ENCODE measurements around the gene ARHGAP27. TPM values are rescaled to one million over a fixed set of nuclear protein-coding genes. Genes with fewer than 3 reads are reported as not detected.

Gene ARHGAP27
- total RNA-seq, 1 experiment from 2014 or later: 39.2 TPM

DNA sequence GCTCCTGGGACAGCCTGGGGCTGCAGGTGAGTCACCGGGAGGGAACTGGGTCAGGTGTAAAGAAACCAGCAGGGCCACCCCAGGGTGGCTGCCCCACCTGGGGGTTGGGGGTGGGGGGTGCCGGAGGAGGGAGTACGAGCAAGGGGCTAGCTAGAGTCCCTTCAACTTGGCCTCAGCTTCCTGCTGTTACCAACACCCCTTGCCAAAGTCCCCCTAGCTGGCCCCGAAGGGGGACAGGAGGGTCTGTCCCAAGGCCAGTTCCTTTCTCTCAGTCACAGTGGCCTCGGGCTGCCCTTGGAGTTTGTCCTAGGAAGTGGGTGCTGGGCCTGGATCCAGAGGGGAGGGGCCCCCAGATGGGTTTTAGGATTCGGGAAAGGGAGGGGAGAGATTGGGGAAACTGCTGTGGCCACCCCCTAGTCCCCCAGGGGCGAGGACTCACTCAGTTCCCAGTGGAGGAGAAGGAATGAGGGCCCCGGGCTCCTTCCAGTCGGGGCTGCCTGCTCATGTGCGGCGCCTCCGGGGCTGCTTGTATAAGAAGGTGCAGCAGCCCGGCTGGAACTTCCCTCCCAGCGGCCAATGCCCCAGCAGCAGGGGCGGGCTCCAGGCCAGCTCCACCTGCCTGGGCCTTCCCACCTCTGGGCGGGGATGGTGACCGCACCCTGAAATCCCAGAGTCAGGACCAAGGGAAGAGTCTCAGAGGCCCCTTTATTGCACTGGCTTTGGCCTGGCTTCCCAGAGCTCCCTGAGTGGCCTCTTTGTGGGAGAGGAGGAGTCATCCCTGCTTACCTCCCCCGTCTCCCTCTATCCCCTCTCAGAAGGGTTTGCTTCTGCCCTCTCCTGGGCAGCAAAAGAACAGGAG is 7.3 kb downstream of the ARHGAP27 start:
- intact Hi-C loops (cut with micrococcal nuclease; ENCODE audit: unreplicated experiment) (no loop called here), in situ Hi-C loops (cut with HindIII; ENCODE audit: low pct_unique_long_range_greater_than_20kb, low sequenced_read_pairs) (no loop called here)
- no peaks in the 10 kb centered on the region for H3K9me3 ChIP-seq (ENCODE audit: control insufficient read depth, insufficient read depth, low read depth, low read length)
- no TSS peak for BruUV-seq (replicated peaks)
- no peaks in the 10 kb centered on the region; the same call in 1 of the 2 replicates for H3K4me1 ChIP-seq (ENCODE audit: control insufficient read depth, insufficient read depth, low read length)
- peaks cover 3% of the 10 kb centered on the region; the same call in 1 of the 2 replicates for H3K36me3 ChIP-seq (ENCODE audit: control insufficient read depth, insufficient read depth, low read length)
- ChIA-PET POLR2A (no interaction called here), CTCF (interaction anchor here (0.6 to 1.8 kb wide), 6 partner anchors 15 to 148 kb away, joined by 3 to 11 read pairs (median 4); no protein-coding TSS in a partner anchor)
- no peaks in the 10 kb centered on the region for H3K27me3 ChIP-seq (ENCODE audit: control insufficient read depth, insufficient read depth, low read length)
- H3K27ac ChIP-seq (ENCODE audit: low read length): peak overlapping the region; percentile 89
- peak overlapping the region; percentile 54 to 68 for H3K4me3 ChIP-seq (ENCODE audit: low read depth in 2 of 2, low read length in 2 of 2)
- ATAC-seq: peak; percentile 85
- TF ChIP-seq REST (IDR thresholded peaks at IDR 0.05; ENCODE audit: insufficient read depth in 1 of 2, low read depth in 2 of 2, low read length in 1 of 2): no peak
- no peak for TF ChIP-seq TCF7L2 (IDR thresholded peaks at IDR 0.05; ENCODE audit: low read depth, low read length)
- no peak for TF ChIP-seq SIN3A (IDR thresholded peaks at IDR 0.05; ENCODE audit: borderline replicate concordance, insufficient read depth, low read depth, low read length)
- TF ChIP-seq POLR2AphosphoS5 (IDR thresholded peaks at IDR 0.05; ENCODE audit: low read depth, low read length): peak; percentile 74; the same call in 1 of the 2 replicates
- TF ChIP-seq, protein P1, sequence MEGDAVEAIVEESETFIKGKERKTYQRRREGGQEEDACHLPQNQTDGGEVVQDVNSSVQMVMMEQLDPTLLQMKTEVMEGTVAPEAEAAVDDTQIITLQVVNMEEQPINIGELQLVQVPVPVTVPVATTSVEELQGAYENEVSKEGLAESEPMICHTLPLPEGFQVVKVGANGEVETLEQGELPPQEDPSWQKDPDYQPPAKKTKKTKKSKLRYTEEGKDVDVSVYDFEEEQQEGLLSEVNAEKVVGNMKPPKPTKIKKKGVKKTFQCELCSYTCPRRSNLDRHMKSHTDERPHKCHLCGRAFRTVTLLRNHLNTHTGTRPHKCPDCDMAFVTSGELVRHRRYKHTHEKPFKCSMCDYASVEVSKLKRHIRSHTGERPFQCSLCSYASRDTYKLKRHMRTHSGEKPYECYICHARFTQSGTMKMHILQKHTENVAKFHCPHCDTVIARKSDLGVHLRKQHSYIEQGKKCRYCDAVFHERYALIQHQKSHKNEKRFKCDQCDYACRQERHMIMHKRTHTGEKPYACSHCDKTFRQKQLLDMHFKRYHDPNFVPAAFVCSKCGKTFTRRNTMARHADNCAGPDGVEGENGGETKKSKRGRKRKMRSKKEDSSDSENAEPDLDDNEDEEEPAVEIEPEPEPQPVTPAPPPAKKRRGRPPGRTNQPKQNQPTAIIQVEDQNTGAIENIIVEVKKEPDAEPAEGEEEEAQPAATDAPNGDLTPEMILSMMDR (IDR thresholded peaks at IDR 0.05): 0 out of 2 replicates have a peak, but pooled peaks have one; percentile 59
- DNase-seq (ENCODE audit: low read depth, low spot score): no peak

DNA sequence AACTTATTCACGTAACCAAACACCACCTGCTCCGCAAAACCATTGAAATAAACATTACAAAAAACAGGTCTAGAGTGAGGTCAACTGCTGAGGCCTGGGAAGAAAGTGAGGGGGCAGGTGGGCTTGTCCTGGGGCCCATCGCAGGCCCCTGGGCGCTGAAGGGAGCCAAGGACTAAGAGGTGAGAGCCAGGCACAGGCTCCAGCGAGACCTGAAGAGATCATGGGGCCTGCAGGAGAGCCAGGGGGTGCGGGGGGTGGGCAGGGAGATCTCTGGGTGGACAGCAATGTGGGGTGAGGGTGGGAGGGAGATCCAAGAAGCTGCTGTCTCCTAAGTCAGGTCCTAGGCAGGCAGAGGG is 7.9 kb downstream of the ARHGAP27 start:
- no TSS peak for BruUV-seq (replicated peaks)
- no peak for ATAC-seq
- TF ChIP-seq REST (IDR thresholded peaks at IDR 0.05; ENCODE audit: insufficient read depth in 1 of 2, low read depth in 2 of 2, low read length in 1 of 2): no peak
- no peak for TF ChIP-seq SIN3A (IDR thresholded peaks at IDR 0.05; ENCODE audit: borderline replicate concordance, insufficient read depth, low read depth, low read length)
- TF ChIP-seq POLR2AphosphoS5 (IDR thresholded peaks at IDR 0.05; ENCODE audit: low read depth, low read length): no peak
- TF ChIP-seq, protein P1 (IDR thresholded peaks at IDR 0.05): no peak
- no peak for TF ChIP-seq TCF7L2 (IDR thresholded peaks at IDR 0.05; ENCODE audit: low read depth, low read length)
- peaks cover 3% of the 10 kb centered on the region; the same call in 1 of the 2 replicates for H3K36me3 ChIP-seq (ENCODE audit: control insufficient read depth, insufficient read depth, low read length)
- no peak for DNase-seq (ENCODE audit: low read depth, low spot score)
- no peaks in the 10 kb centered on the region; the same call in 1 of the 2 replicates for H3K4me1 ChIP-seq (ENCODE audit: control insufficient read depth, insufficient read depth, low read length)
- no peaks in the 10 kb centered on the region for H3K27me3 ChIP-seq (ENCODE audit: control insufficient read depth, insufficient read depth, low read length)
- H3K9me3 ChIP-seq (ENCODE audit: control insufficient read depth, insufficient read depth, low read depth, low read length): no peaks in the 10 kb centered on the region
- peak overlapping the region; percentile 89 for H3K27ac ChIP-seq (ENCODE audit: low read length)
- ChIA-PET CTCF (interaction anchor here (1.7 kb wide), 1 partner anchor 147 kb away, joined by 4 read pairs; no protein-coding TSS in a partner anchor), POLR2A (interaction anchor here (0.6 kb wide), 1 partner anchor 88 kb away, joined by 4 read pairs; no protein-coding TSS in a partner anchor)
- intact Hi-C loops (cut with micrococcal nuclease; ENCODE audit: unreplicated experiment): no loop called here
- in situ Hi-C loops (cut with HindIII; ENCODE audit: low pct_unique_long_range_greater_than_20kb, low sequenced_read_pairs): no loop called here
- H3K4me3 ChIP-seq (ENCODE audit: low read depth in 2 of 2, low read length in 2 of 2): peak overlapping the region; percentile 54 to 68
